Activated CD8-positive, alpha-beta T cell treated with anti-CD3 and anti-CD28 coated beads for 36 hours (primary cell): ENCODE data around the gene PLAC9. TPM values are rescaled to one million over a fixed set of nuclear protein-coding genes. Genes with fewer than 3 reads are reported as not detected.
A peak's percentile ranks its signal among the peaks of the same experiment; 100 is the strongest.

Experiments used
- ATAC-seq: fragments of 200-7000 bp; cut with Tn5 transposase; one replicate; pipeline ENCODE4 v1.10.0; 2021; ENCODE audit warnings: mild to moderate bottlenecking, moderate library complexity
- CTCF ChIA-PET: fragments of 350-600 bp; sonication (Branson Sonifier 250); formaldehyde crosslinking; loops from one replicate; lab custom pipeline; 2021; ENCODE audit warnings: antibody characterized with exemption; lab: Charles Lee
- POLR2A ChIA-PET: fragments of 350-600 bp; sonication (Branson Sonifier 250); formaldehyde crosslinking; loops from one replicate; lab custom pipeline; 2021; ENCODE audit warnings: antibody characterized with exemption; lab: Charles Lee
- DNase-seq: peaks from one replicate; pipeline ENCODE4 v3.0.0-alpha.2; 2020
- H3K27ac Mint-ChIP-seq: one replicate; pipeline ENCODE4 v1.8.0; 2021; ENCODE audit warnings: mild to moderate bottlenecking, mixed read lengths
- H3K27me3 Mint-ChIP-seq: one replicate; pipeline ENCODE4 v1.8.0; 2021; ENCODE audit warnings: mixed read lengths
- H3K36me3 Mint-ChIP-seq: one replicate; pipeline ENCODE4 v1.8.0; 2021; ENCODE audit warnings: low read depth, mixed read lengths
- H3K4me1 Mint-ChIP-seq: one replicate; pipeline ENCODE4 v1.8.0; 2021; ENCODE audit warnings: low read depth, mixed read lengths
- H3K4me3 Mint-ChIP-seq: one replicate; pipeline ENCODE4 v1.8.0; 2021; ENCODE audit warnings: mild to moderate bottlenecking, moderate library complexity, mixed read lengths
- H3K9me3 Mint-ChIP-seq: one replicate; pipeline ENCODE4 v1.8.0; 2021; ENCODE audit warnings: mixed read lengths
- intact Hi-C: fragments of 100-400 bp; cut with micrococcal nuclease; formaldehyde crosslinking; loops from one replicate; pipeline ENCODE4 v1.10.0; 2022
- total RNA-seq, 2 experiments: library from RNA; stranded (reverse); gene quantifications; one replicate each; pipeline ENCODE4 v1.2.3, GENCODE V29; 2021
- TF ChIP-seq, protein P1 (sequence below): fragments of 200-600 bp; IDR thresholded peaks from one replicate; pipeline ENCODE4 v1.8.0; 2022; ENCODE audit warnings: antibody characterized with exemption, mild to moderate bottlenecking

Gene PLAC9
- total RNA-seq, 2 experiments from 2014 or later: not detected

DNA sequence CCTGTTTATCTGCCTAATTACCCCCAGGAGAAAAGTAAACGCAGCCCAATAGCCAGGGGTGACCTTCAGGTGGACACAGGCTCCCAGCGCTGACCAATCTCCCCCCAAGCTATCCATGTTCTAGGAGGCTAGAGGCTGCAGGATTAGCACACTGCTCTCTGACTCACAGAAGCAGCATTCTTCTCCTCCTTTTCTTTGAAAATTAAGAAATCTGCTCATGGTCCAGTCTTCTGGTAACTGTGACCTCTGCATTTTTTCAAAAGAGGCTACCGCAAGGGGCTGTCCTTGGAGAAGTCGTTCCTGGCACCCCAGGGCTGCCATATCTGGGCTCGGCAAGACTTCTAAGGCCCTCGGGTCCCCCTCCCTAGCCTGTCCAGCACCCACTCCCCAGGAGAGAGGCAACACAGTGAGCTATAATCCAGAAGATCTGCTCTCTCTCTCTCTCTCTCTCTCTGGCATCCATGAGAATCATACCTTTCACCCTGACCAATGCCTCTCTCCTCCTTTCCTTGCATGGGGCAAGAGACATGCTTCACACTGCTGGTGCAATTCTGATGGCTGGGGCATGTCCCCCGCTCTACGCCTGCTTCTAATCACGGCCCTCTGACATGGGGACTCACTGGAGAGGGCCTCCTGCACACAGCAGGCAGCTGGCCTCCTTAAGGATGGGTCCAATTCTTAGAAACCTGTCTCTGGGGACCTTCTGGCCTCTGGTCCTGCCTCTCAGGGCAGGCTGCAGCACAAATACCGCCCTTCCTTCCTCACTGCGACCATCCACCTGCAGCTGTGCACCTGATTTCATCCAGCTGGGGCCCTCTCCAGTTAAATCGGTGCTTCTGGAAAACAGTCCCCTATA is 45.5 kb downstream of the PLAC9 start:
- TF ChIP-seq, protein P1, sequence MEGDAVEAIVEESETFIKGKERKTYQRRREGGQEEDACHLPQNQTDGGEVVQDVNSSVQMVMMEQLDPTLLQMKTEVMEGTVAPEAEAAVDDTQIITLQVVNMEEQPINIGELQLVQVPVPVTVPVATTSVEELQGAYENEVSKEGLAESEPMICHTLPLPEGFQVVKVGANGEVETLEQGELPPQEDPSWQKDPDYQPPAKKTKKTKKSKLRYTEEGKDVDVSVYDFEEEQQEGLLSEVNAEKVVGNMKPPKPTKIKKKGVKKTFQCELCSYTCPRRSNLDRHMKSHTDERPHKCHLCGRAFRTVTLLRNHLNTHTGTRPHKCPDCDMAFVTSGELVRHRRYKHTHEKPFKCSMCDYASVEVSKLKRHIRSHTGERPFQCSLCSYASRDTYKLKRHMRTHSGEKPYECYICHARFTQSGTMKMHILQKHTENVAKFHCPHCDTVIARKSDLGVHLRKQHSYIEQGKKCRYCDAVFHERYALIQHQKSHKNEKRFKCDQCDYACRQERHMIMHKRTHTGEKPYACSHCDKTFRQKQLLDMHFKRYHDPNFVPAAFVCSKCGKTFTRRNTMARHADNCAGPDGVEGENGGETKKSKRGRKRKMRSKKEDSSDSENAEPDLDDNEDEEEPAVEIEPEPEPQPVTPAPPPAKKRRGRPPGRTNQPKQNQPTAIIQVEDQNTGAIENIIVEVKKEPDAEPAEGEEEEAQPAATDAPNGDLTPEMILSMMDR: no peak
- Mint-ChIP-seq H3K36me3 (peaks cover 16% of the 10 kb centered on the region), H3K27ac (peak overlapping the region; percentile 28), H3K4me1 (peaks cover 61% of the 10 kb centered on the region), H3K9me3 (no peaks in the 10 kb centered on the region), H3K4me3 (no peak overlapping the region), H3K27me3 (no peaks in the 10 kb centered on the region)
- ChIA-PET POLR2A (interaction anchor here (1.1 to 1.6 kb wide), 4 partner anchors 11 to 27 kb away, joined by 3 to 6 read pairs (median 4); no protein-coding TSS in a partner anchor), CTCF (interaction anchor here (1.8 kb wide), 1 partner anchor 34 kb away, joined by 4 read pairs; no protein-coding TSS in a partner anchor)
- intact Hi-C loops: no loop called here
- no peak for ATAC-seq
- DNase-seq: no peak

DNA sequence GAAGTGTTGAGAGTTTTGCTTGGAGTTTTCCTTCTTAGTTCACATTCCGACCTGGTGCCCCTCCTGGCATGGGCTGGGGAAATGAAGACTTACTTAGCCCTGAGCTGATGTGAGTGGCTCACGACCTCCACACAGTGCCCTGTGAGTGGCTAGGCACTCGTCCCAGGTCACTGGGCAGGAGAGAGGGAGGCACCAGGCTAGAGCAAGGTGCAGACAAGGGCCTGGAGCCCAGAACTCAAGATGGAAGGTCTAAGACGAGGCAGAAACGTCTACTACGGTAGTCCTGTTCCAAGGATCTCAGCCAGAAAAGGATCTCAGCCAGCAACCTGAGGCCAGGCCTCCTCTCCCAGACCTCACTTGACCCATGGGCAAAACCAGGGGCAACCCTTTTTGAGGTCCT is 50.5 kb downstream of the PLAC9 start:
- peaks cover 25% of the 10 kb centered on the region for H3K36me3 Mint-ChIP-seq
- H3K27ac Mint-ChIP-seq: peak overlapping the region; percentile 71
- POLR2A ChIA-PET: interaction anchor here (0.9 to 1.3 kb wide), 4 partner anchors 11 to 21 kb away, joined by 4 to 6 read pairs (median 4); no protein-coding TSS in a partner anchor
- no peak for DNase-seq
- CTCF ChIA-PET: interaction anchor here (0.9 to 1.3 kb wide), 3 partner anchors 13 to 39 kb away, joined by 3 to 4 read pairs (median 3); no protein-coding TSS in a partner anchor
- TF ChIP-seq, protein P1: no peak
- peaks cover 91% of the 10 kb centered on the region for H3K4me1 Mint-ChIP-seq
- ATAC-seq: no peak
- no peaks in the 10 kb centered on the region for H3K27me3 Mint-ChIP-seq
- no peak overlapping the region for H3K4me3 Mint-ChIP-seq
- no peaks in the 10 kb centered on the region for H3K9me3 Mint-ChIP-seq
- intact Hi-C loops: no loop called here

DNA sequence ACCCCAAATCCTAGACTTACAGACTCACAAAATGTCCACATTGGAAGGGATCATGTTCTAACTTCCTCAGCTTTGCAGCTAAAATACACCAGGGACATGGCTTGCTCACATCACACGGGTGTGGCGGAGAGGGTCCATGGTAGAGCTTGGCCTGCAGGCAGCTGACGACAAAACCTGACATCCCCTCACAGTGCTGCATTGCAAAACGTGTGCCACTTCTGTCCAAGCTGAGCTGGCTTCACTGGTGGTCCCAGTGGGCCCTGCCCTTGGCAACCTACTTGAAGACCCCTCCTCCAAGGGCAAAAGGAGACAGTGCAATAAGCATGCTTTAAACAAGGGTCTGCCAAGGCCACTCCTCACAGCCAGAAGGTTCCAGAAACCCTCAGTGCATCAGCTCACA is 50.9 kb downstream of the PLAC9 start:
- ChIA-PET CTCF (interaction anchor here (0.9 to 1.3 kb wide), 2 partner anchors 12 to 39 kb away, joined by 3 to 4 read pairs; no protein-coding TSS in a partner anchor), POLR2A (interaction anchor here (0.9 to 1.3 kb wide), 5 partner anchors 11 to 20 kb away, joined by 4 to 6 read pairs (median 5); no protein-coding TSS in a partner anchor)
- DNase-seq: no peak
- Mint-ChIP-seq H3K36me3 (peaks cover 25% of the 10 kb centered on the region), H3K27me3 (no peaks in the 10 kb centered on the region), H3K4me1 (peaks cover 89% of the 10 kb centered on the region), H3K9me3 (no peaks in the 10 kb centered on the region), H3K27ac (no peak overlapping the region), H3K4me3 (no peak overlapping the region)
- ATAC-seq: no peak
- TF ChIP-seq, protein P1: no peak
- intact Hi-C loops: no loop called here

DNA sequence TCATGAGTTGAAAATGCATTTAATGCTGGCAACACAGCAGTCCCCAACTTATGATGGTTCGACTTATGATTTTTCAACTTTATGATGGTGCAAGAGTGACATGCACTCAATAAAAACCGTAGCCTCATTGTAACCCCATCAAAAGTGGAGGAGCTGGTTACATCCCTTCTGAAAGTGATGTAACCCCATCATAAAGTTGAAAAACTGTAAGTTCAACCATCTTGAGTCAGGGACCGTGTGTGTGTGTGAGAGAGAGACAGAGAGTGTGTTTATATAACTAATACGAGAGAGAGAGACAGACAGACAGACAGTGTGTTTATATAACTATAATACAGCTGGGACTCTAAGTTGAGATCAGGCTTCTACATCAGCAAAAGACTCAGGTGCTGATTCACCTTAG is 51.8 kb downstream of the PLAC9 start:
- CTCF ChIA-PET: interaction anchor here (0.7 to 2.3 kb wide), 8 partner anchors 8 to 40 kb away, joined by 3 to 10 read pairs (median 5); no protein-coding TSS in a partner anchor
- no peak for ATAC-seq
- DNase-seq: no peak
- H3K9me3 Mint-ChIP-seq: no peaks in the 10 kb centered on the region
- H3K27me3 Mint-ChIP-seq: no peaks in the 10 kb centered on the region
- H3K27ac Mint-ChIP-seq: peak overlapping the region; percentile 95
- TF ChIP-seq, protein P1: no peak
- intact Hi-C loops: no loop called here
- no peak overlapping the region for H3K4me3 Mint-ChIP-seq
- peaks cover 25% of the 10 kb centered on the region for H3K36me3 Mint-ChIP-seq
- POLR2A ChIA-PET: interaction anchor here (0.5 to 2.1 kb wide), 8 partner anchors 8 to 389 kb away, joined by 3 to 10 read pairs (median 5); no protein-coding TSS in a partner anchor
- H3K4me1 Mint-ChIP-seq: peaks cover 91% of the 10 kb centered on the region
